GM13976 (cell line): ENCODE measurements around the gene KRTAP1-1.
"Not testable (repeated sequence)": the region's sequence is repeated elsewhere in the genome, so short reads cannot be mapped to it uniquely, and the experiment has no call there.

Experiments used
- DNase-seq: peaks from one replicate; pipeline ENCODE4 v3.0.0; 2012; ENCODE audit warnings: low spot score
- in situ Hi-C: fragments of 300-500 bp; cut with MboI; formaldehyde crosslinking; loops from one replicate; pipeline ENCODE4 v1.12.0; 2022; ENCODE audit warnings: low sequenced_read_pairs, mixed read lengths, inconsistent platforms; ENCODE audit not compliant: unreplicated experiment
- TF ChIP-seq, protein P1 (sequence below): IDR thresholded peaks from 2 replicates; pipeline ENCODE4 v1.5.1; 2012; ENCODE audit warnings: borderline replicate concordance, mild to moderate bottlenecking; ENCODE audit not compliant: insufficient read depth; ENCODE audit errors: extremely low read depth, missing control alignments, control extremely low read depth

KRTAP1-1 gene

DNA sequence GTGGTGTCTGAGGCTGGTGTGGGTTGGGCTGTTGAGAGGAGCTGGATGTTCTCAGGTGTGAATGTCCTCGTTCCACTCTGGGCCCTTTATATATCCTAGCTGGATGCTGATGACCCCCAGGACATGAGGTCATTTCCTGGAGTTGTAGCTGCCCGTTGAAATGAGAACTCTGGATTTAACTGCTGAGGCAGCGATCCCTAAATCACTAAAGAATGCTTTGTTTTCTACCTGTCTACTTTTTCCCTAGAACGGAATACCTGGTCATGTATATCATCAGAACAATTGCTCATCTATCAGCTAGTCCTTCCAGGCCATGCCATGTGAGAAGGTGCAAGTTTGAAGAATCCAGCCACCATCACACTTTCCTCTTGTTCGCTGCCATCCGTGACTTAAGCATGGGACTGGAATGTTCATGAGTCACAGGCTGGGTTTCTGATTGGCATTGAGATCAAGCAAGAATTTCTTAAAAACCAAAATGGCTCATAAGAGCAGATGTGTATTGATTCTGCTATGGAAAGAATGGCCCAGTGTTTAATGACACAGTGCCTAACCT lies 18.9 kb upstream of the KRTAP1-1 start, which contains the start of gene KRTAP2-3:
Gene KRTAP2-3, minus strand, starts transcription at position 63 of the 553 bp plus-strand sequence. CDS start 64 bp downstream, outside the sequence.
- in situ Hi-C loops = no loop called here
- TF ChIP-seq, protein P1, sequence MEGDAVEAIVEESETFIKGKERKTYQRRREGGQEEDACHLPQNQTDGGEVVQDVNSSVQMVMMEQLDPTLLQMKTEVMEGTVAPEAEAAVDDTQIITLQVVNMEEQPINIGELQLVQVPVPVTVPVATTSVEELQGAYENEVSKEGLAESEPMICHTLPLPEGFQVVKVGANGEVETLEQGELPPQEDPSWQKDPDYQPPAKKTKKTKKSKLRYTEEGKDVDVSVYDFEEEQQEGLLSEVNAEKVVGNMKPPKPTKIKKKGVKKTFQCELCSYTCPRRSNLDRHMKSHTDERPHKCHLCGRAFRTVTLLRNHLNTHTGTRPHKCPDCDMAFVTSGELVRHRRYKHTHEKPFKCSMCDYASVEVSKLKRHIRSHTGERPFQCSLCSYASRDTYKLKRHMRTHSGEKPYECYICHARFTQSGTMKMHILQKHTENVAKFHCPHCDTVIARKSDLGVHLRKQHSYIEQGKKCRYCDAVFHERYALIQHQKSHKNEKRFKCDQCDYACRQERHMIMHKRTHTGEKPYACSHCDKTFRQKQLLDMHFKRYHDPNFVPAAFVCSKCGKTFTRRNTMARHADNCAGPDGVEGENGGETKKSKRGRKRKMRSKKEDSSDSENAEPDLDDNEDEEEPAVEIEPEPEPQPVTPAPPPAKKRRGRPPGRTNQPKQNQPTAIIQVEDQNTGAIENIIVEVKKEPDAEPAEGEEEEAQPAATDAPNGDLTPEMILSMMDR = no peak

DNA sequence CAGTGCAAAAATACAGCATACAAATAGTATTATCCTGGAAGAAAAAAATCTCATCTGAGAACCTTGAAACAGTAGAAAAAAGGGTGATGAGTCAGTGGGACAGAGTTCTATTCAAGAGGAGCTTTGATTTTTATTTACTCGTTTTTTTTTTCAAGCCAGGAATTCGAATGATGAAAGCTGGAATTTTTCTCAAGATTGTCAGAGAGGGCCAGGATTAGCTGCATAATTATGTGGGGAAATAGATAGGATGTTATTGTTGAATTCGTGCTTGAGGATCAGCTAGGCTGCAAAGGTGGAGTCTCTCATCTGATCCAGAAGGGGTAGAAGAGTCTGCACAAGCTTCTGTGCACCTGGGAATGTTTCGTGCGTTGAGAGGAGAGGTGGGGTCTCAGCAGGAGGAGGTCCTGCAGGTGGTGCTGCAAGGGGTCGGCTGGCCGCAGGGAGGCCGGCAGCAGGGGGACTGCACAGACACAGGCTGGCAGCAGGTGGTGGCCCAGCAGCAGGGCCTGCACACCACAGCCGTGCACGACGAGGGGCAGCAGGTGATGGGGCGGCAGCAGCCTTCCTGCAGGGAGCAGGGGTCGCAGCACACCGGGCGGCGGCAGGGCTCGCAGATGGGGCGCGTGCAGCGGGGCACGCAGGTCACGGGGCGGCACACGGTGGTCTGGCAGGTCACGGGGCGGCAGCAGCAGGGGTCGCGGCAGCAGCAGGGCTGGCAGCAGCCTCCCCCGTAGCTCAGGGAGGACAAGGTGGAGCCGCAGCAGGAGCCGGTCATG lies 18.2 kb upstream of the KRTAP1-1 start:
- in situ Hi-C loops, DNase-seq: not testable (repeated sequence)

More for the DNA sequence above, 18.9 kb upstream of the KRTAP1-1 start, which contains the start of gene KRTAP2-3:
- no peak for DNase-seq

DNA sequence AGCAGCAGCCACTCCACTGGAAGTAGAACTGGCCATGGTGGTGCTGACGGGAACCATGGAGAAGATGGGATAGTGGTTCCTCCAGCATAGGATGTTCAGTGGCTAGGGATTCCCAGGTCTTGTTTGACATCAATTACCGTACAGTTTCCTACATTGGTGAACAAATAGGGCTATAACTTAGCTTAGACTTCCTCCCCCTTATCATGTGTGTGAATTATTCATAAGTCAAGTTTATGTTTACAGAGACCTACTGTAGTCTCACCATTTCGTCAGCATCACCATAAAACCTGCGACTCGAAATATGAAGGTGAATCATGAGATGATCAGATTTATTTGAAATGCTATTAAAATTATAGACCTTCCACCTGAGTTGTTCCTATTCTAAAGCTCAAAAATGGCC lies 17.5 kb upstream of the KRTAP1-1 start:
- DNase-seq = no peak
- in situ Hi-C loops = no loop called here
- TF ChIP-seq, protein P1 = no peak

DNA sequence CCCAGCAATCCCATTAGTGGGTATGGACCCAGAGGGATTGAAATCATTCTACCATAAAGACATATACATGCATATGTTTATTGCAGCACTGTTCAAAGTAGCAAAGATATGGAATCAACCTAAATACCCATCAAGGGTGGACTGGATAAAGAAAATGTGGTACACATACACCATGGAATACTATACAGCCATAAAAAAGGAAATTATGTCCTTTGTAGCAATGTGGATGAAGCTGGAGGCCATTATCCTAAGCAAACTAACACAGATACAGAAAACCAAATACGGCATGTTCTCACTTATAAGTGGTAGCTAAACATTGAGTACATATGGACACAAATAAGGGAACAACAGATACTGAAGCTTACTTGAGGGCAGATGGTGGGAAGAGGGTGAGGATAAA lies 16.3 kb upstream of the KRTAP1-1 start:
- in situ Hi-C loops = no loop called here
- TF ChIP-seq, protein P1 = no peak
- DNase-seq = no peak

DNA sequence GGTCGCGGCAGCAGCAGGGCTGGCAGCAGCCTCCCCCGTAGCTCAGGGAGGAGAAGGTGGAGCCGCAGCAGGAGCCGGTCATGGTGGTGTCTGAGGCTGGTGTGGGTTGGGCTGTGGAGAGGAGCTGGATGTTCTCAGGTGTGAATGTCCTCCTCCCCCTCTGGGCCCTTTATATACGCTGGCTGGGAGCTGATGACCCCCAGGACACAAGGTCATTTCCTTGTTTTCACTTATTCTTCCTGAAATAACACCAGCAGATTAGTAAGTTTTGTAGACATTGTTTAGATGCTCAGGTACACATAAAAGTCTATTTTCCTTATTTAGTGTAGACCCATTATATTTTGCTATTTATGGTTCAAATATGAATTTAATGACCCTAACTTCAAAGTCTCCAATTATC lies 13.9 kb upstream of the KRTAP1-1 start, which contains the start of gene KRTAP2-2:
Gene KRTAP2-2, minus strand, starts transcription at position 101 of the 400 bp plus-strand sequence. Its CDS starts 19 bp downstream, at position 82.
- DNase-seq, in situ Hi-C loops: not testable (repeated sequence)

DNA sequence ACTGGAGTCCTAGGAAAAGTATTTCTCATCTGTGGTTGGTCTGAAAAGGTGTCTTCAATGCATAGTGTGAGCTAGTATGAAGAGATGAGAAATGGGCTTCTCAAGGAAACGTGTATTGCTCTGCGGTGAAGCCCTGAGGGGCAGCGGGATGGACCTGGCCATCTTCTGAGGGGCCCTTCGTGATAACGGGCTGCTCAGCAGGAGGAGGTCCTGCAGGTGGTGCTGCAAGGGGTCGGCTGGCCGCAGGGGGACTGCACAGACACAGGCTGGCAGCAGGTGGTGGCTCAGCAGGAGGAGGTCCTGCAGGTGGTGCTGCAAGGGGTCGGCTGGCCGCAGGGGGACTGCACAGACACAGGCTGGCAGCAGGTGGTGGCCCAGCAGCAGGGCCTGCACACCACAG lies 13.3 kb upstream of the KRTAP1-1 start:
- in situ Hi-C loops, DNase-seq: not testable (repeated sequence)

DNA sequence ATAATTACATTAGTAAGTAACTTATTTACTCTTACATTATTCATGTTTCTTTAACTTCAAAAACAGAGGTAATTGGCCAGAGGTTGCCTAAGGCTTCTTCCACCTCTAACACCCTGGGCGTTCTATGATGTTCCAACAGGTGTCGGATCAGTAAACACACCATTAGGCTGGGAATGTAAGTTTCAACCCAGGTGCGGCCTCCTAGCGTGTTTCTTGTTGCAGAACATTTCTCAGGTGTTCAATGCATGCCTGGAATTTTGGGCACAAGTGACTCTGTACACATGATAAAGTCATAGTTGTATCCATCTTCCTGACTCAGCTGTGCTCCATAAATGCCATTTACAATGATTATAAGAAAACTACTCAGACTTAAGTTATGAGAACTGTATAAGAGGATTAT lies 12.8 kb upstream of the KRTAP1-1 start:
- DNase-seq = no peak
- TF ChIP-seq, protein P1 = no peak
- in situ Hi-C loops = no loop called here

DNA sequence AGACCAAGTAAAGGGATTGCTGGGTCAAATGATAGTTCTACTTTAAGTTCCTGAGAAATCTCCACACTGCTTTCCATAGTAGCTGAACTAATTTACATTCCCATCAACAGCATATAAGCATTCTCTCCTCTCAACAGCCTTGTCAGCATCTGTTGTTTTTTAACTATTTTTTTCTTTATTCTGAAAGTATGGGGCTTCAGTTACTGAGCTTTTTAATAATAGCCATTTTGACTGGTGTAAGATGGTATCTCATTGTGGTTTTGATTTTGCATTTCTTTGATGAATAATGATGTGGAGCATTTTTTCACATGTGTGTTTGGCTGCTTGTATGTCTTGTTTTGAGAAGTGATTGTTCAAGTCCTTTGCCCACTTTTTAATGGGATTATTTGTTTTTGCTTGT lies 11.3 kb upstream of the KRTAP1-1 start:
- DNase-seq = no peak
- TF ChIP-seq, protein P1 = no peak
- in situ Hi-C loops = no loop called here
